Astrocyte of the spinal cord (primary cell): Measurements from ENCODE around the gene ABCA2.
A peak's percentile ranks its signal among the peaks of the same experiment; 100 is the strongest.

ENCODE experiments used
- DNase-seq: peaks from one replicate; pipeline ENCODE4 v3.0.0; 2011; ENCODE audit warnings: low read depth, low spot score
- H3K4me3 ChIP-seq: 2 replicates; pipeline ENCODE4 v1.5.1; 2011; ENCODE audit warnings: low read depth, mild to moderate bottlenecking, low read length, moderate library complexity
- CTCF ChIP-seq: IDR thresholded peaks from 2 replicates; pipeline ENCODE4 v1.5.1; 2012; ENCODE audit warnings: low read depth, mild to moderate bottlenecking, low read length, inconsistent platforms
- in situ Hi-C: cut with HindIII; loops from 2 replicates; pipeline ENCODE4 v1.10.0; 2017; ENCODE audit warnings: low sequenced_read_pairs

Gene ABCA2

GRCh38 chr9:136978865-136979544 lies 49.0 kb downstream of the ABCA2 start:
- TF ChIP-seq CTCF: no peak
- H3K4me3 ChIP-seq: no peak overlapping the region
- in situ Hi-C loops: no loop called here
- no peak for DNase-seq

- peak overlapping the region; percentile 45 for H3K4me3 ChIP-seq
- TF ChIP-seq CTCF: no peak
- DNase-seq: peak; percentile 49
- in situ Hi-C loops: no loop called here
Measured at GRCh38 chr9:136978073-136978864, 49.8 kb downstream of the ABCA2 start.

GRCh38 chr9:136977649-136978072 lies 50.4 kb downstream of the ABCA2 start:
- peak overlapping the region; percentile 45 for H3K4me3 ChIP-seq
- in situ Hi-C loops: no loop called here
- TF ChIP-seq CTCF: no peak
- DNase-seq: no peak

GRCh38 chr9:136977223-136977622 lies 50.8 kb downstream of the ABCA2 start, which contains the start of gene PTGDS:
Gene PTGDS, plus strand, starts transcription at chr9:136977504. Its CDS starts 75 bp downstream, at chr9:136977579.
- in situ Hi-C loops: no loop called here
- peak within 1 kb of the TSS; percentile 45 for H3K4me3 ChIP-seq
- DNase-seq: peak; percentile 18
- no peak for TF ChIP-seq CTCF

GRCh38 chr9:136975644-136976043 lies 52.4 kb downstream of the ABCA2 start:
- in situ Hi-C loops: no loop called here
- DNase-seq: peak; percentile 17
- no peak overlapping the region for H3K4me3 ChIP-seq
- TF ChIP-seq CTCF: peak; percentile 32

- no peak for DNase-seq
- no peak overlapping the region for H3K4me3 ChIP-seq
- in situ Hi-C loops: no loop called here
- no peak for TF ChIP-seq CTCF
Measured at GRCh38 chr9:136974817-136975535, 53.1 kb downstream of the ABCA2 start.
